SK-N-SH (cell line): ENCODE measurements around the gene TMEM98.
"Not testable (repeated sequence)": the region's sequence is repeated elsewhere in the genome, so short reads cannot be mapped to it uniquely, and the experiment has no call there.

Experiments
- CTCF ChIP-seq: fragments of 200-600 bp; sonication (generic); IDR thresholded peaks from 2 replicates; pipeline ENCODE4 v1.6.1; 2017; ENCODE audit warnings: antibody characterized with exemption, mild to moderate bottlenecking, moderate library complexity
- JUND ChIP-seq: IDR thresholded peaks from 2 replicates; pipeline ENCODE4 v1.4.0; 2012

GRCh38 chr17:32923905-32924304 lies 4.0 kb upstream of the TMEM98 start:
- TF ChIP-seq CTCF, JUND: not testable (repeated sequence)
